Effector CD4-positive, alpha-beta T cell (primary cell): Measurements from ENCODE around the gene CD24. TPM values are rescaled to one million over a fixed set of nuclear protein-coding genes. Genes with fewer than 3 reads are reported as not detected.
"Not testable (repeated sequence)": the region's sequence is repeated elsewhere in the genome, so short reads cannot be mapped to it uniquely, and the experiment has no call there.

Source experiments
- DNase-seq: peaks from one replicate; pipeline ENCODE4 v3.0.0-alpha.2; 2020
- total RNA-seq: gene quantifications from one replicate; lab custom pipeline; 2026; lab: John Stamatoyannopoulos, UW

Gene CD24, protein sequence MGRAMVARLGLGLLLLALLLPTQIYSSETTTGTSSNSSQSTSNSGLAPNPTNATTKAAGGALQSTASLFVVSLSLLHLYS
- total RNA-seq, result not detected

GRCh38 chr6:106974336-106974998, at the start of gene CD24:
Gene CD24, minus strand, starts transcription at chr6:106974729. Its CDS starts 83 bp downstream, at chr6:106974646.
- no peak for DNase-seq

DNA sequence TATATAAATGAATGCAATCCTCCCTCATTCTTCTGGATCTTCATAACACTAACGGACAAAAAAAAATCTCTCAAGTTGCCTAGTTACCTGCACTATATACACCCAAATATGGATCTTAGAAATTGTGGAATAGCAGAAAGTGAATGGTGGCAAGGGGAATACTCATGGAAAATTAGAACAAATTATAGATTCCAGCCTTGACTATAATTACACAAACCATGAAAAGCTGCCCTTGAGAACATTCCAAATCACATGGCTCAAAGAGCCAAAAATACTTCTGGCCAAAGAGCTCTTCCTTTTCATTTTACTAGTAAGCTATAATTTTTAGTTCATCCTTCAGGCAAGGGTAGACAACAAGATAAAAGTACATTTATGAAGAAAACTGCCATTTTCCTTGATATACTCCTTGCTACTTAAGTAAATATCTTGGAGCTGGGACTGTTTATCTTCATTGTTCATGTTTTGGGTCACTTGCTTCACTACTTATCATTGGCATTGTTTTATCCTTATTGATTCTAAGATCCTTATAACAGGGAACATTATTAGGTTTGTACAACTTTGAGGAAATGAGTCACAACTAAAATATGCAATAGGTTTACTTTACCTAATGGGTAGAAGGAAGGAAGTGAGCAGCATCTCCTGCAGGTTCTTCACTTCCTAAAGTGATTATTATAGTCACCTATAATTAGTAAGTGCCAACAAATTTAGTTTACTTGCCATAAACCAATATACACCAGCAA, 47.1 kb upstream of the CD24 start:
- no peak for DNase-seq

DNA sequence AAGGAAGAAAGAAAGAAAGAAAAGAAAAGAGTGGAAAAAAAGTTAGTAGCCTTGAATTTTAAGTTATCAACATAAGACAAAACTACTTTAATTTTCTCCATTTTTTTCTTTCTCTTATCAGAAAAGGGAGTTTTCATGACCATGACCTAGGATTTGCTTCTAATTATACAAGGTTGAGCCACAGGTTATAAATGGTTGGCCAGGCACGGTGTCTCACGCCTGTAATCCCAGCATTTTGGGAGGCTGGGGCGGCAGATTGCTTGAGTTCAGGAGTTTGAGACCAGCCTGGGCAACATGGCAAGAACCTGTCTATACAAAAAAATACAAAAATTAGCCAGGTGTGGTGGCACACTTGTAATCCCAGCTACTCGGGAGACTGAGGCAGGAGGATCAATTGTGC, 45.7 kb upstream of the CD24 start:
- DNase-seq, result no peak

DNA sequence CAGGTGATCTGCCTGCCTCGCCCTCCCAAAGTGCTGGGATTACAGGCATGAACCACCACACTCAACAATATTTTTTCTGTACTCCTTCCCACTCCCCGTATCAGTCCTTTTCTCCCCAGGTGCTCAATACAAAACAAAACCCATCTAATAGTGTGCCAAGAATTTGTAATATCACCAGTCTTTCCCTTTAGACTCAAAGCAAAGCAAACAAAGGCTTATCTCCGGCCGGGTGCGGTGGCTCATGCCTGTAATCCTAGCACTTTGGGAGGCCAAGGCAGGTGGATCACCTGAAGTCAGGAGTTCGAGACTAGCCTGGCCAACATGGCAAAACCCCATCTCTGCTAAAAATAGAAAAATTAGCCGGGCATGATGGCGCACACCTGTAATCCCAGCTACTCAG, 45.1 kb upstream of the CD24 start:
- DNase-seq, result not testable (repeated sequence)

DNA sequence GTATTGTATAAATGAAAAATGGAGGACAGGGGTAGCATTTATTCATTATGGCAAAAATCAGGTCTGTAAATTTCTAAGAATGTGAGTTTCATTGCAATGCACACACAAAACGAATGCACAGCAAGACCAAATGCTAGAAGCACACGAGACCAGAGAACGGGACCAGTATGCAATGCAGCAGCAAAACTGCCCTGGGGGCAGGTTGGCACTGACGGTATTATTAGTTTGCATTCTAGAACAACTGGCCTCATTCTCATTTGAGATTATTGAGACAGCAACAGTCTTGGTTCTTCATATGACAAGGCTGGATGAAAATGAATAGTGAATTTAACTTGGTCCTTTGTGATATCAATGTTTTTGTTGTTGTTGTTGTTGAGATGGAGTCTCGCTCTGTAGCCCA, 44.5 kb upstream of the CD24 start:
- DNase-seq, result no peak

DNA sequence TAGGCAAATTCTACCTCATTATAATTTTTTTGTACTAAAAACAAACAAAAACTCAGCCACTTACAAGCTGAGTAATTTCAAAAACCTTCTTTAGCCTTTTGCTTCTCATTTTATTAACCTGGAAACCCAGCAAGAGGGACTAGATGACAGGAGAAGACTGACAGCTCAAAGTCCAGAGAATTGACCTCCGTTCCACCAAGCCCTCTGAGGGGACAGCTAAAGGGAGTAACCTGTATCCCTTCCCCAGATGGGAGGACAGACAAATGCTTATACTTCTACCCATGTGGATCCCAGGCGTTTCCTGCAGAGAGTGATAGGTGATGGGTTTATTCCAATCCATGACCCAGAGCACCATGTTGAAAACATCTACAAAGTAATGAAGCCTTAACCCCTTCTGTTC, 35.0 kb upstream of the CD24 start:
- no peak for DNase-seq

- DNase-seq, result peak; percentile 13
These were observed 23.0 kb upstream of the CD24 start for GRCh38 chr6:106997392-106998158.

GRCh38 chr6:106995640-106996039, 21.1 kb upstream of the CD24 start:
- no peak for DNase-seq

DNA sequence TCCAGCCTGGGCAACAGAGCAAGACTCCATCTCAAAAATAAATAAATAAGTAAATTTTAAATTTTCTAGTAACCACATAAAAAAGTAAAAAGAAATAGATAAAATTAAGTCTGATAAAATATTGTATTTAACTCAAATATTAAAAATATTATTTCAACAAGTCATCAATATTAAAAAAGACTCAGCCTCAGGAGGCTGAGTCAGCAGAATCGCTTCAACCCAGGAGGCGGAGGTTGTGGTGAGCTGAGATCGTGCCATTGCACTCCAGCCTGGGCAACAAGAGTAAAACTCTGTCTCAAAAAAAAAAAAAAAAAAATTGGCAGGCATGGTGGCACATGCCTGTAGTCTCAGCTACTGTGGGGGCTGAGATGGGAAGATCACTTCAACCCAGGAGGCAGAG, 15.2 kb upstream of the CD24 start:
- not testable (repeated sequence) for DNase-seq

GRCh38 chr6:106988664-106989063, 14.1 kb upstream of the CD24 start:
- no peak for DNase-seq

DNA sequence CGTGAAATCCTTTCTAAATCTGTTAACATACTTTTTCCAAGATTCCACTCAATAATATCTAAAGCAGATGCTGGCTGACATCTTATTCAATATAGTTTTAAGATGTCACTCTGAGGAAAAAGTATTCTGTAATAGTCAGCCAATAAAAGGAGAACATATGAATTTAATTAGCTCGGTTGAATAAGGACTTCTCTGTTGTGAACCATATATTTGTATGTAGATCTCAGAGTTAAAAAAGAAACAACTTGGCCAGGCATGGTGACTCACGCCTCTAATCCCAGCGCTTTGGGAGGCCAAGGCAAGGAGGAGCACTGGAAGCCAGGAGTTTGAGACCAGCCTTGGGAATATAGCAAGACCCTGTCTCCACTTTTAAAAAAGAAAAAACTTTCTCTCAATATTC, 7.4 kb upstream of the CD24 start:
- DNase-seq, result no peak

GRCh38 chr6:106980926-106981325, 6.4 kb upstream of the CD24 start:
- no peak for DNase-seq

DNA sequence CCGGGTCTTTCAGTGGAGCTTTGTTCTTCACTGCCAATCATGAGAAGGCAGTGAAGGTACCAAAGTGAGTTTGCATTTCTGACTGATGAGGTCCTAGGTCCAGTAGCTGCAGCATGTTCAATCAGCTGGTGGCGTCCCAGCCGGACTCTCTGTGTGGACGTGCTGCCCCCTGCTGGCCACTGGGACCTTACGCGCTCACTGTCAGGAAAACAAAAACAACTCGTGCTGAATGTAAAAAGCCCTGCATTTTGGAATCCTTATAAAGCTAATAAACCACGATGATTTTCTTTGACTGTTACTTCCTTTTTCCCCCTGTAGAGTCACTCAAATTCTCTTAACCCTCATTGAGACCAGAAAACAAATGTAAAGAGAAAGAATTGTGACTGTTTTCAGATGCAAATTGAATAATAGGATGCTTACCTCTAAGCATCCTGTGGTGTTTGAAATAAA, 4.9 kb upstream of the CD24 start:
- peak; percentile 75 for DNase-seq

DNA sequence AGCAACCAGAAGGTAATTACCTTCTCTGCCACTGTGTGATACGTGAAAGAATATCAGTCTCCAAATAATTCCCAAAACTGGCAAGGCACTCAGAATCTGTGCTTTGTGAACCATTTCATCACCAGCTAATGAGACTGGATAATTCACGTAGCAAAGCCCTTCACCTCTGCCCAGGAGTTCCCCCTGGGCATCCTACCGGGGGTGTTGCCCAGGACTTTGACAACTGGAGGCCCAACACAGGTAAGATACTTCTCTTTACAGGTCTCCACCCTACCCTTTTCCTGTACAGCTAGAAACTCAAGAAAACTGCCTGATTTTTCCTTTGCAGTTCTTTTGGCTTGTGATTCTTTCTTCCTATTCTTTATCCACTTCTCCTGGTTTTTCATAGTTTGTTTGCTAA, 2.7 kb upstream of the CD24 start:
- DNase-seq, result no peak

- no peak for DNase-seq
These were observed 1.7 kb upstream of the CD24 start for GRCh38 chr6:106976270-106976669.

GRCh38 chr6:106975738-106976064, 1.2 kb upstream of the CD24 start:
- DNase-seq, result no peak

GRCh38 chr6:106974999-106975737, 639 bp upstream of the CD24 start:
- DNase-seq, result no peak

DNA sequence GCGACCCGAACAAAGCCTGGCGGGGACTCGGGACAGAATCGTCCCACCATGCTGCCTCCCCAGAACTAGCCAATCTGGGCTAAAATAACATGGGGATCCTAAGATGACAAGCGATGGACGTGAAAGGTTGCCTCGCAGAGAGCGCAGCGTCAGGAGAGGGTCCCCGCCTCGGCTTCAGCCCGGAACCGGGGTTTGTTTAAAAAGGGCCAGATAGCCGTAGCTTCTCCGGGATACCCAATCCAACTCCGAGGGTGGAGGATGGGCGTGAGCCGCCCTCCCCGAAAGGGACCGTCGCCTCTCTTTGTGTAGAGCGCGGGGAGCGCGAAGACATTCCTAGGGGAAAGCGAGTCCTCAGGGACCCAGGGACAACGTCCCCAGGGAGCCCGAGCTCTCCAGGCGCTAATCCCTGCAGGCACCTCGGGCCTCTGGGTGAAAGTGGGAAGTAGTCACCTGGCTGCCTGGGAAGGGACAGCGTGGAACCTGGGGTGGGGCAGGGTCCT, 643 bp downstream of the CD24 start:
- DNase-seq, result no peak

DNA sequence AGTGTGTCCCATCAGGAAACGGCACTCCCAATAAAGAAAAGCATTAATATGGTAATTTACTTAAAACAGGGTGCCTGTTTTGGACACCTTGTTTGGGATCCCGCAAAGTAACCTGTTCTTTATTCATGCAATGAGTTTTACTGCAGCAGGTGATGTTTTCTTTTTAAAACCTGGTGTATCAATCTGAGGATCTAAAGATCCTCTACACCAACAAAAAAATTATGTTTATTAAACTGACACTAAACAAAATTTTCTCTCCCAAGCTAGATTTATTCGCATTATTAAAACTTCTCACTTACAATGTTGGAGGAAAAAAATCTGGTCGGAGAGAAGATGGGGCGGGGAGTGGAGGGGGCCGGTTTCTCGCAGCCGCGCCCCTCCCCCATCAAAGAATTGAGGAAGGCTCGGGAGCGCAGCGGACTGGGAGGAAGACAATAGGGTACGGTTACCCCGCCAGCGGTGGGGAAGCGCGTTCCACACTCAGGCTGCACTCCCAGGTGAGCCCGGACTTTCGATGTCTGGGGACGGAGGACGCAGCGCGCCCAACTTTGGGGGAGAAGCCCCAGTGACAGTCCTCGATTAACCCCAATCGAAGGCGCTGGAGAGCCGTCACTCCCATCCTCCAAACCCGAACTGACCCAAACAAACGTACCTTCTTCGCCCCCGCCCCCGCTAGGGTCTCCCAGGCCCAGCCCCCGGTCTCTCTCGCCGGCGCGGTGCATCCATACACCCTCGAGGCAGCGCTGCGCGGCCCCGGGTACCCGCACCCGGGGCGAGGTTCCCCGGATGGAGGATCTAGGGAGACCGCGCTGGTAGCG, 1.3 kb downstream of the CD24 start:
- DNase-seq, result no peak

GRCh38 chr6:106972500-106972899, 2.0 kb downstream of the CD24 start:
- DNase-seq, result no peak

GRCh38 chr6:106970769-106971168, 3.8 kb downstream of the CD24 start:
- DNase-seq, result not testable (repeated sequence)
